Activated naive CD8-positive, alpha-beta T cell treated with anti-CD3 and anti-CD28 coated beads, Interleukin-2, amount 50 U/mL, for 24 hours (primary cell): ENCODE data around the gene GLYATL1B.
"Not testable (repeated sequence)": the region's sequence is repeated elsewhere in the genome, so short reads cannot be mapped to it uniquely, and the experiment has no call there.

ENCODE experiments used
- ATAC-seq: fragments of 150-1000 bp; cut with Tn5 transposase; one replicate; pipeline ENCODE4 v1.10.0; 2021
- DNase-seq: peaks from one replicate; pipeline ENCODE4 v3.0.0; 2021
- H3K27ac Mint-ChIP-seq: one replicate; pipeline ENCODE4 v1.8.0; 2021; ENCODE audit warnings: mild to moderate bottlenecking, mixed read lengths
- H3K27me3 Mint-ChIP-seq: one replicate; pipeline ENCODE4 v1.8.0; 2021; ENCODE audit warnings: mixed read lengths
- H3K36me3 Mint-ChIP-seq: one replicate; pipeline ENCODE4 v1.8.0; 2021; ENCODE audit warnings: low read depth, mixed read lengths
- H3K4me1 Mint-ChIP-seq: one replicate; pipeline ENCODE4 v1.8.0; 2021; ENCODE audit warnings: mixed read lengths
- H3K4me3 Mint-ChIP-seq: one replicate; pipeline ENCODE4 v1.8.0; 2021; ENCODE audit warnings: mild to moderate bottlenecking, moderate library complexity, mixed read lengths
- H3K9me3 Mint-ChIP-seq: one replicate; pipeline ENCODE4 v1.8.0; 2021; ENCODE audit warnings: mixed read lengths

Gene GLYATL1B, protein sequence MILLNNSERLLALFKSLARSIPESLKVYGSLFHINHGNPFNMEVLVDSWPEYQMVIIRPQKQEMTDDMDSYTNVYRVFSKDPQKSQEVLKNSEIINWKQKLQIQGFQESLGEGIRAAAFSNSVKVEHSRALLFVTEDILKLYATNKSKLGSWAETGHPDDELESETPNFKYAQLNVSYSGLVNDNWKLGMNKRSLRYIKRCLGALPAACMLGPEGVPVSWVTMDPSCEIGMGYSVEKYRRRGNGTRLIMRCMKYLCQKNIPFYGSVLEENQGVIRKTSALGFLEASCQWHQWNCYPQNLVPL

DNA sequence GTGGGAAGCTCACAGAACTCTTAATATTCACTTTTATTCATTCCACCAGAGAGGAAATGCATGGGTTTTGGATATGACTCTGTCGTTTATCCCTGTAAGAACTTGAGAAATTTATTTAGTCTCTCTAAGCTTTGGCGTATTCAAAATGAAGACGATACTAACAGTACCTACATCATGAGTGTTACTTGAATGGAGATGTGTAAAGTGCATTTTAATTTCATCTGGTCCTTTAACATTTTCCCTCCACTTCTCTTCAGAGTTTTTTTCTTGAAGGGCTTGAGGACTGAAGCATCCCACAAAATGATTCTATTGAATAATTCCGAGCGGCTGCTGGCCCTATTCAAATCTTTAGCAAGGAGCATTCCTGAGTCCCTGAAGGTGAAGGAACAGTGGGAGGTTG is at the start of gene GLYATL1B:
Gene GLYATL1B, plus strand, starts transcription at position 301 of the 400 bp plus-strand sequence. Its CDS starts 0 bp downstream, at position 301.
- not testable (repeated sequence) for H3K36me3 Mint-ChIP-seq, H3K27ac Mint-ChIP-seq, H3K4me3 Mint-ChIP-seq, ATAC-seq, H3K4me1 Mint-ChIP-seq, DNase-seq, H3K9me3 Mint-ChIP-seq, H3K27me3 Mint-ChIP-seq

GRCh38 chr11:59036542-59036941 is 49.6 kb upstream of the GLYATL1B start:
- not testable (repeated sequence) for DNase-seq, H3K4me1 Mint-ChIP-seq, H3K4me3 Mint-ChIP-seq, H3K36me3 Mint-ChIP-seq, H3K9me3 Mint-ChIP-seq, ATAC-seq, H3K27ac Mint-ChIP-seq
- peaks cover 22% of the 10 kb centered on the region for H3K27me3 Mint-ChIP-seq

DNA sequence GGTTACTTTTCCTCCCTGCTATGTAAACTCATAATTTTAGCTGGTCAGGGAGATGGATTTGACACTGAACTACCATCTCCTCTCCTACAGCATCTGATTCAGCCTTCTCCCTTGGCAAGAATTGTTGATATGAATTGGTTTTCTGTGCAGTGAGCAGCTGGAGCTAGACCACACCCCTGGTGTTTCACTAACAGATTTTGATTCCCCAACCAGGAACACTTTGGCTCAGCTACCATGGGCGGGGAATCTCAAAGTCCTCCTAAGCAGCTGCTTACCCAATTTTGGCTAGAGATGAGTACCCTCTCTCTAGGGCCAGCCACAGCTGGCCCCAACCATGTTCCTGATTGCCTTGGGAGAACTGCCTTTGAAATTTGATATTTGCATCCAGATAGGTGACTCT is 48.7 kb upstream of the GLYATL1B start:
- ATAC-seq, H3K27ac Mint-ChIP-seq, H3K9me3 Mint-ChIP-seq, DNase-seq, H3K4me3 Mint-ChIP-seq, H3K36me3 Mint-ChIP-seq, H3K4me1 Mint-ChIP-seq: not testable (repeated sequence)
- H3K27me3 Mint-ChIP-seq, result peaks cover 20% of the 10 kb centered on the region

DNA sequence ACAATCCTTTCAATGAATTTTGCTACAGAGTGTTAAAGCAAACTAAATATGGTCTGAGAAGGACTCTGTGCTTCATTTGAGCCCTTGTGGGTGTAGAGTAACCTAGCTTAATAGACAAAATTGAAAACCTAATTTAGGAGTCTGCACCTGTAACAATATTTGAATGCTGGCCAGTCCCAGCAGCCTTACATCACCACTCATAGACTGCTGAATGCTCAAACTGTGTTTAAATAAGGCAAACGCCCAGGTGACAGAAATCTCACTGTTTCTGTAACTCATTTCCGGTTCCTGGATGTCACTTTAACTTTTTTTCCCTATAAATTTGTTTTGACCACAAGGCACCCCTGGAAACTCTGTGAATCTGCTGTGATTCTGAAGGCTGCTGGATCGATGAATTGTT is 45.5 kb upstream of the GLYATL1B start:
- no peaks in the 10 kb centered on the region for H3K36me3 Mint-ChIP-seq
- H3K4me1 Mint-ChIP-seq, result no peaks in the 10 kb centered on the region
- no peak overlapping the region for H3K27ac Mint-ChIP-seq
- no peak overlapping the region for H3K4me3 Mint-ChIP-seq
- H3K27me3 Mint-ChIP-seq, result peaks cover 4% of the 10 kb centered on the region
- DNase-seq (no peak), ATAC-seq (no peak)
- H3K9me3 Mint-ChIP-seq, result no peaks in the 10 kb centered on the region

DNA sequence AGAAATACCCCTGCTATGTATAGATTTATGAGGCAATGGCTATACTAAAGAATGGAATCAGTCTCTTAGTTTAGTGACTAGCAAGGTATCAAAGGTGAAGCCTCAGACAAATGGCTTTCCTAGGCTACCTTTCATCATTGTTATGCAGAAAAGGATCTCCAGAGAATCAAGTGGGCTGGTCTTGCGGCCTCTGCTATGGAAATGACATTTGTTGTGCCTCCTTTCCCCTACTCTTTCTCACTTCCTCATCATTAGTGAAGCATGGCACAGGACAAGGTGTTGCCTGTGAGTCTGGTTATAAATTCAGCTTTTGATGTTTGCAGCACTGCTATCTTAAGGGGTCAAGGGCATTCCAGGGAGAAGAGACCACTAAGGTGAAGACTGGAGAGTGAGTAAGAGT is 34.7 kb upstream of the GLYATL1B start:
- ATAC-seq, H3K4me1 Mint-ChIP-seq, H3K27me3 Mint-ChIP-seq, H3K4me3 Mint-ChIP-seq, DNase-seq, H3K9me3 Mint-ChIP-seq, H3K27ac Mint-ChIP-seq, H3K36me3 Mint-ChIP-seq: not testable (repeated sequence)

DNA sequence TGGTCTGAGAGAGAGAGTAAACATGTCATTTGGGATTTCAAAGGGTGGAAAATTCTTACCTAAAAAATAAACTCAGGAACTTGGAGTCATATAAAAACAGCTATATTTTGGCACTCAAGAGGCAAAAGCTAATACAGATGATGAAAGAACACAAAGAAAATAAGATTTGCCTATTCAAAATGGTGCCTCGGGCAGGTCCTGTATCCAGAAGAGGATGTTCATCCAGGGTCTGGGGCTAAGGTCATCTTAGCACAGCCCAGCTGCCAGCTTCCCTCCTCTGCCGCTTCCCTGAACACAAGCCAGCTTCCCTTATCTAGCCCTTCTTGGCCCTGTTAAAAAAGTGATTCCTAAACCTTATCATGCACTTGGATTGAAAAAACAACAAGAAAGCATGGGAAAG is 33.8 kb upstream of the GLYATL1B start:
- not testable (repeated sequence) for H3K9me3 Mint-ChIP-seq, H3K4me3 Mint-ChIP-seq, H3K36me3 Mint-ChIP-seq, H3K27ac Mint-ChIP-seq, H3K4me1 Mint-ChIP-seq, ATAC-seq, H3K27me3 Mint-ChIP-seq, DNase-seq

DNA sequence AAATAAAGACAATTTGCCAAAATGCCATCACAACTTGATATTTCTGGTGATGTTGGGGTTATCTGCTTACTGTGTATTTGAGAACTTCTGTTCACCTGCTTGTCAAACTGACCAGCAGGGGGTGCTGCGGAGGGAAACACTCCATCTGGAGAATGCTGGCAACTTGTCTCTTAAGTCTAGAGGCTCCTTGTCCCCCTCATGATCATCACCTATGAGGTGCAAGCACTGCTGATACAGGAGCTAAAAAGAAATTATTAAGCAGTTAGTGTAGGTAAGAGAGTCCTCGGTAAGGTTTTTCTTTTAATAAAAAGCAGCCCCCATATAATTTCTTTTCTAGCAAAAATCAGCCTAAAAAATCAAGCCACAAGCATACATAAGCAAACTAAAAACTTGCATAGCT is 32.7 kb upstream of the GLYATL1B start:
- no peaks in the 10 kb centered on the region for H3K9me3 Mint-ChIP-seq
- H3K27me3 Mint-ChIP-seq, result peaks cover 12% of the 10 kb centered on the region
- peak; percentile 80 for DNase-seq
- no peak for ATAC-seq
- H3K4me1 Mint-ChIP-seq, result peaks cover 9% of the 10 kb centered on the region
- no peak overlapping the region for H3K27ac Mint-ChIP-seq
- H3K4me3 Mint-ChIP-seq, result no peak overlapping the region
- H3K36me3 Mint-ChIP-seq, result no peaks in the 10 kb centered on the region

- Mint-ChIP-seq H3K4me3 (peak overlapping the region; percentile 73), H3K27me3 (peaks cover 29% of the 10 kb centered on the region)
- not testable (repeated sequence) for H3K9me3 Mint-ChIP-seq, H3K4me1 Mint-ChIP-seq, H3K27ac Mint-ChIP-seq, H3K36me3 Mint-ChIP-seq
- DNase-seq (peak; percentile 92), ATAC-seq (peak; percentile 92)
These were observed 27.7 kb upstream of the GLYATL1B start for GRCh38 chr11:59058120-59059033.

DNA sequence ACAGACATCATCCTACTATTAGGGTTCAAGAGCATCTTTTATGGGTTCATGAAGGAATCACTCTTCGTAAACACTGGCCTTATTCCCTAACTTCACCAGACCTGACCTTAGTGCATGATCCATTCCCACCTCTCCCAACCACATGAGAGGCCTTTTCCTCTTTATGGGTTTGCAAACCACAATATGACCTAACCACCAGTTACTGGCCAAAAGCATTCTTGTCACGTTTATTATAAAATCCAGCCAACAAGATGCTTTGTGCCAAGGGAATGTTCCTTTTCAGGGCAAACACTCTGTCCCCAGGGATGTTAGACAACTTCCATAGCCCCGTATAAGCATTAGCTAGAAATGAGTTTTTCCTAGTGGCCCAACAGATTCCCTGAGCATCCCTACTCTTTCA is 26.0 kb upstream of the GLYATL1B start:
- H3K4me1 Mint-ChIP-seq, ATAC-seq, DNase-seq, H3K9me3 Mint-ChIP-seq, H3K4me3 Mint-ChIP-seq, H3K36me3 Mint-ChIP-seq, H3K27ac Mint-ChIP-seq: not testable (repeated sequence)
- H3K27me3 Mint-ChIP-seq, result peaks cover 37% of the 10 kb centered on the region

- H3K4me1 Mint-ChIP-seq, result peaks cover 10% of the 10 kb centered on the region
- no peaks in the 10 kb centered on the region for H3K9me3 Mint-ChIP-seq
- H3K36me3 Mint-ChIP-seq, result no peaks in the 10 kb centered on the region
- peaks cover 33% of the 10 kb centered on the region for H3K27me3 Mint-ChIP-seq
- no peak overlapping the region for H3K27ac Mint-ChIP-seq
- DNase-seq (no peak), ATAC-seq (no peak)
- no peak overlapping the region for H3K4me3 Mint-ChIP-seq
These were observed 23.2 kb upstream of the GLYATL1B start for GRCh38 chr11:59062602-59063529.

GRCh38 chr11:59063996-59064727 is 21.9 kb upstream of the GLYATL1B start:
- H3K4me1 Mint-ChIP-seq, H3K27ac Mint-ChIP-seq, DNase-seq, H3K4me3 Mint-ChIP-seq, ATAC-seq, H3K36me3 Mint-ChIP-seq, H3K9me3 Mint-ChIP-seq: not testable (repeated sequence)
- H3K27me3 Mint-ChIP-seq, result peaks cover 33% of the 10 kb centered on the region

DNA sequence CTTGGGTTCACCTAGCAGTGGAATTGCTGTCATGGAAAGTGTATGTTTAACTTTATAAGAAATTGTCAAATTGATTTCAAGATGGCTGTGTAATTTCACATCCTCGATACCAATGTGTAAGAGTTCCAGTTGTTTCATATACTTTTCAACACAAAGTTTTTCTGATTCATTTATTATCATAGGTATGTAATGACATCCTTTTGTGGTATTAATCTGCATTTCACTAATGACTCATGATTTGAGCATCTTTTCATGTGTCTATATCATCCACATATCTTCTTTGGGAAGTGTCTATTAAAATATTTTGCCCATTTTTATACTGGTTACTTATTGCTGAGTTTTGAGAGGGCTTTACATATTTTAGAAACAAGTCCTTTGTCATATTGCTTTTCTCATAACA is 17.0 kb upstream of the GLYATL1B start:
- ATAC-seq, result no peak

DNA sequence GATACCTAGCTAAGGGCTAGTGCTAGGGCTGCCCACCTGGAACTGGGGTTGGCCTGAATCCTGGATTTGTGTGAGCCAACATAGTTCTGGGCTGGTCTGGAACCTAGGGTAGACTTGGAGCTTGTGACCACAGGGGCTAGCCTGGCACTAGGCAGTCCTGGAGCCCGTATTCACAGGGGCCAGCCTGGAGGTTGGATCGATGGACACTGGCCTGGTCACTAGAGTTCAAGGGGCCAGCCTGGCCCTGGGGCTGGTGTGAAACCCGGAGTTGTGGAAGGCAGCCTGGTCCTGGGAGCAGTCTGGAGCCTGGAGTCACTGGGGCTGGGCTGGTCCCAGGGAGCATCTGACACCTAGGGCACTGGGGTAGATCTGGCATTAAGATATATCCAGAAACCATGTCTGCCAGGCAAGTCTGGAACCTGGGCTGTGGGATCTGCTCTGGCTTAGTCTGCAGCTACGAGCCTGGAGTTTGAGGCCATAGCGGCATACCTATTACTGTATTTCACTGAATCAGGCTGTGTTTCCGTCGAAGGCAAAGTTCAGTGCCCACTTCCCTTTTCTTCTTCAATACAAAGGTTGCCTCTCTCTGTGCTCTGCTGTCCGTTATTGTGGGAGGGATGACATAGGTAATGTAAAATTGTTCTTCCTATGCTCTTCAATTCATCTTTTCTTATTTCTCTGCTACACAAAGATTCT is 9.1 kb upstream of the GLYATL1B start:
- no peak overlapping the region for H3K4me3 Mint-ChIP-seq
- peaks cover 11% of the 10 kb centered on the region for H3K4me1 Mint-ChIP-seq
- peaks cover 11% of the 10 kb centered on the region for H3K27me3 Mint-ChIP-seq
- ATAC-seq (no peak), DNase-seq (no peak)
- H3K9me3 Mint-ChIP-seq, result no peaks in the 10 kb centered on the region
- H3K27ac Mint-ChIP-seq, result no peak overlapping the region
- H3K36me3 Mint-ChIP-seq, result no peaks in the 10 kb centered on the region

More for the DNA sequence above, 17.0 kb upstream of the GLYATL1B start:
- no peaks in the 10 kb centered on the region for H3K4me1 Mint-ChIP-seq
- peaks cover 18% of the 10 kb centered on the region for H3K27me3 Mint-ChIP-seq
- H3K4me3 Mint-ChIP-seq, result no peak overlapping the region
- H3K27ac Mint-ChIP-seq, result no peak overlapping the region
- H3K36me3 Mint-ChIP-seq, result no peaks in the 10 kb centered on the region
- no peaks in the 10 kb centered on the region for H3K9me3 Mint-ChIP-seq
- DNase-seq, result no peak
